HL-60 (cell line): Measurements from ENCODE around the gene ARHGAP26.

Source experiments
- CTCF ChIP-seq: IDR thresholded peaks from one replicate; pipeline ENCODE4 v1.5.1; 2011; ENCODE audit warnings: low read length, control low read depth, inconsistent platforms; ENCODE audit not compliant: insufficient read depth
- GABPA ChIP-seq: IDR thresholded peaks from 2 replicates; pipeline ENCODE4 v1.6.1; 2012; ENCODE audit warnings: low read depth
- POLR2AphosphoS5 ChIP-seq: IDR thresholded peaks from 2 replicates; pipeline ENCODE4 v1.6.1; 2012; ENCODE audit warnings: low read depth
- REST ChIP-seq: IDR thresholded peaks from 2 replicates; pipeline ENCODE4 v1.6.1; 2012; ENCODE audit warnings: low read depth; ENCODE audit not compliant: insufficient replicate concordance
- SPI1 ChIP-seq: IDR thresholded peaks from 2 replicates; pipeline ENCODE4 v1.6.1; 2012; ENCODE audit warnings: low read depth, mild to moderate bottlenecking, borderline replicate concordance

GRCh38 chr5:142724821-142725220 is 45.4 kb upstream of the ARHGAP26 start:
- no peak for TF ChIP-seq CTCF
- no peak for TF ChIP-seq GABPA
- TF ChIP-seq POLR2AphosphoS5, result no peak
- no peak for TF ChIP-seq REST
- TF ChIP-seq SPI1, result no peak
